Keratinocyte (primary cell): ENCODE results near the gene RAET1G. TPM values are rescaled to one million over a fixed set of nuclear protein-coding genes. Genes with fewer than 3 reads are reported as not detected.

Source experiments
- DNase-seq: peaks from one replicate; pipeline ENCODE4 v3.0.0-alpha.2; 2011; ENCODE audit warnings: low read depth, missing footprints, low spot score
- FAIRE-seq: peaks from 2 replicates; lab custom pipeline; 2011; peaks lifted over from hg19 to GRCh38; lab: Jason Lieb, UNC
- H2AFZ ChIP-seq: 2 replicates; pipeline ENCODE4 v1.6.0; 2012; ENCODE audit warnings: low read length, control low read depth, inconsistent platforms; ENCODE audit not compliant: control insufficient read depth
- H3K27ac ChIP-seq: 2 replicates; pipeline ENCODE4 v1.5.1; 2011; ENCODE audit warnings: low read length; ENCODE audit not compliant: control insufficient read depth, insufficient read depth
- H3K27me3 ChIP-seq: 3 replicates; pipeline ENCODE4 v1.6.0; 2011; ENCODE audit warnings: low read length; ENCODE audit not compliant: control insufficient read depth, insufficient read depth; ENCODE audit errors: extremely low read depth
- H3K36me3 ChIP-seq, 2 experiments: 2 replicates in 1 of 2; 3 replicates in 1 of 2; pipeline ENCODE4 v1.5.1; 2011; ENCODE audit warnings: low read length in 2 of 2, mild to moderate bottlenecking in 1 of 2; ENCODE audit not compliant: control insufficient read depth in 2 of 2, insufficient read depth in 2 of 2; ENCODE audit errors: extremely low read depth in 1 of 2
- H3K4me1 ChIP-seq: 3 replicates; pipeline ENCODE4 v1.5.1; 2011; ENCODE audit warnings: low read length; ENCODE audit not compliant: control insufficient read depth, insufficient read depth; ENCODE audit errors: extremely low read depth
- H3K4me2 ChIP-seq: 3 replicates; pipeline ENCODE4 v1.6.0; 2011; ENCODE audit warnings: low read depth, low read length; ENCODE audit not compliant: control insufficient read depth, insufficient read depth; ENCODE audit errors: extremely low read depth
- H3K4me3 ChIP-seq, 3 experiments: fragments of 200-600 bp in 1 of 3; sonication (generic) in 1 of 3; 2 replicates in 2 of 3; 3 replicates in 1 of 3; pipeline ENCODE4 v1.5.1; 2011 to 2016; ENCODE audit warnings: low read length in 3 of 3, mild to moderate bottlenecking in 3 of 3, control low read depth in 2 of 3, inconsistent platforms in 1 of 3, low read depth in 1 of 3, mixed read lengths in 1 of 3, mixed run types in 1 of 3, moderate library complexity in 1 of 3; ENCODE audit not compliant: control insufficient read depth in 2 of 3, insufficient read depth in 2 of 3; ENCODE audit errors: extremely low read depth in 1 of 3
- H3K79me2 ChIP-seq: 2 replicates; pipeline ENCODE4 v1.6.0; 2012; ENCODE audit warnings: low read length; ENCODE audit not compliant: control insufficient read depth, insufficient read depth
- H3K9ac ChIP-seq: 3 replicates; pipeline ENCODE4 v1.6.0; 2011; ENCODE audit warnings: low read length; ENCODE audit not compliant: control insufficient read depth, insufficient read depth; ENCODE audit errors: extremely low read depth
- H3K9me1 ChIP-seq: 3 replicates; pipeline ENCODE4 v1.6.0; 2011; ENCODE audit warnings: low read length; ENCODE audit not compliant: control insufficient read depth, insufficient read depth; ENCODE audit errors: extremely low read depth
- H3K9me3 ChIP-seq: 2 replicates; pipeline ENCODE4 v1.5.1; 2012; ENCODE audit warnings: low read depth, low read length; ENCODE audit not compliant: control insufficient read depth
- H4K20me1 ChIP-seq: 3 replicates; pipeline ENCODE4 v1.6.0; 2011; ENCODE audit warnings: low read length; ENCODE audit not compliant: control insufficient read depth, insufficient read depth; ENCODE audit errors: extremely low read depth
- CTCF ChIP-seq, 3 experiments: IDR thresholded peaks in 1 of 3; conservative IDR thresholded peaks in 1 of 3; optimal IDR thresholded peaks in 1 of 3; 2 replicates in 2 of 3; 3 replicates in 1 of 3; pipeline versions ENCODE3 to v1.5.1; 2011; ENCODE audit warnings: low read length in 3 of 3, mild to moderate bottlenecking in 3 of 3, moderate library complexity in 2 of 3, control low read depth in 1 of 3, inconsistent platforms in 1 of 3; ENCODE audit not compliant: insufficient read depth in 2 of 3; ENCODE audit errors: extremely low read depth in 1 of 3
- EZH2 ChIP-seq: IDR thresholded peaks from one replicate; pipeline ENCODE4 v1.6.1; 2012; ENCODE audit warnings: inconsistent platforms, mild to moderate bottlenecking, low read length, moderate library complexity
- dilution Hi-C: fragments of 300-500 bp; cut with MboI; formaldehyde crosslinking; loops from one replicate; pipeline ENCODE4 v1.7.0; 2020; ENCODE audit warnings: low sequenced_read_pairs; ENCODE audit not compliant: extremely low pct_ligation_motif_present
- polyA plus RNA-seq, 5 experiments: library from polyadenylated mRNA; depleted of rRNA in 3 of 5; stranded (reverse) in 3 of 5; stranded (forward) in 1 of 5; unstranded in 1 of 5; fragments of >200 nt; gene quantifications; 1 replicate in 1 of 5; 2 replicates in 3 of 5; 3 replicates in 1 of 5; pipeline versions ENCODE4 v1.2.1 to v1.2.3, GENCODE V29; 2011 to 2012; ENCODE audit warnings: missing spikeins in 2 of 5, low read depth in 1 of 5, low replicate concordance in 1 of 5

Gene RAET1G
- polyA plus RNA-seq, 1 donor (not counting 4 experiments of a cell fraction or from before 2014, with no cell fraction given), result 16.4 TPM

DNA sequence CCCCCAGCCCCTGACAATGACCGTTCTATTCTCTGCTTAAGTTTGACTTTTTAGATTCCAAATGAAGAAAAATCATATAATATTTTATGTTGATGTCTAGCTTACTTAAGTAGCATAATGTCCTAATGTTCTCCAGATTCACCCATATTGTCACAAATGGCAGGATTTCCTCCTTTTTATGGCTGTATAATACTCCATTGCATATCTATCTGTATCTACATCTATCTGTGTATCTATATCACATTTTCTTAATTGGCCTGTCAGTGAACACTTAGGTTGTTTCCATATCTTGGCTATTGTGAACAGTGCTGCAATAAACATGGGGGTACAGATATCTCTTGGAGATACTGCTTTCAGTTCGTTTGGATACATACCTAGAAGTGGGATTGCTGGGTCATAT, 51.7 kb downstream of the RAET1G start:
- Histone ChIP-seq H3K36me3 (no peaks in the 10 kb centered on the region), H3K4me2 (no peak overlapping the region), H3K9ac (no peak overlapping the region), H3K9me3 (no peaks in the 10 kb centered on the region), H3K79me2 (no peaks in the 10 kb centered on the region), H3K4me1 (peaks cover 4% of the 10 kb centered on the region), H3K4me3 (no peak overlapping the region), H3K27me3 (no peaks in the 10 kb centered on the region), H3K27ac (no peak overlapping the region), H3K9me1 (no peaks in the 10 kb centered on the region), H4K20me1 (no peaks in the 10 kb centered on the region), H2AFZ (no peak overlapping the region)
- TF ChIP-seq EZH2, result no peak
- TF ChIP-seq CTCF (optimal IDR thresholded peaks at IDR 0.05 in 1 of 3, IDR thresholded peaks at IDR 0.05 in 1 of 3, conservative IDR thresholded peaks at IDR 0.05 in 1 of 3; ENCODE audit: extremely low read depth in 1 of 3, insufficient read depth in 2 of 3, low read length in 3 of 3), result no peak
- DNase-seq (no peak), FAIRE-seq (no peak)
- dilution Hi-C loops, result no loop called here

DNA sequence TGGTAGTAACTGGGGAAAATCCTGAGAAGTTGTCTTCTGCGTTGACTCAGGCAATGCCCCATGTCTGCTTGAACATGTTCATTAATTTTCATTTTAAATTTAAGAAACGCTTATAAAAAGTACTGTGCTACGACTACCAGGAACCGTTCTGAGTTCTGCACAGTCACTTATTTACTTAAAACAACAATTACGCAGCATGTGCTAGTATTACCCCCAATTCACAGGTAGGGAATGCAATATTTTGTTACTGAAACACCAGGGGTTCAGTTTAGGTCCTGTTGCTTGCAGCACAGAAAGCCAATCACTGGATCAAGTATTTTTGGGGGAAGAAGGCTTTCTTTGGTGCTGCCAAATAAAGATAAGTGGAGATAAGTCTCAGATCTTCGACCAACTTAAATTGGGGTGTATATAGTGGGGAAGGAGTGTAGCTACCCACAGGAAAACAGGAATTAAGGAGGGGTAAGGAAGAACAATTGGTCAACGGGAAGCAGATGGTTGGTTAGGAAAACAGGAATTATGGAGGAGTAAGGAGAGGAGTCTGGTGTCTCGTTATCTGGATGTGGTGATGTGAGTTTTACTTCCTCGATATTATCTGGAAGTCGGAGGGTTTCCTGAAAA, 53.5 kb downstream of the RAET1G start:
- Histone ChIP-seq H3K9ac (no peak overlapping the region), H3K9me3 (no peaks in the 10 kb centered on the region), H3K4me1 (peaks cover 9% of the 10 kb centered on the region), H3K79me2 (no peaks in the 10 kb centered on the region), H2AFZ (no peak overlapping the region), H4K20me1 (no peaks in the 10 kb centered on the region), H3K36me3 (no peaks in the 10 kb centered on the region), H3K27ac (no peak overlapping the region), H3K4me3 (no peak overlapping the region), H3K9me1 (no peaks in the 10 kb centered on the region), H3K27me3 (no peaks in the 10 kb centered on the region), H3K4me2 (no peak overlapping the region)
- no peak for TF ChIP-seq CTCF (optimal IDR thresholded peaks at IDR 0.05 in 1 of 3, IDR thresholded peaks at IDR 0.05 in 1 of 3, conservative IDR thresholded peaks at IDR 0.05 in 1 of 3; ENCODE audit: extremely low read depth in 1 of 3, insufficient read depth in 2 of 3, low read length in 3 of 3)
- no peak for TF ChIP-seq EZH2
- DNase-seq, result no peak
- dilution Hi-C loops, result no loop called here
- no peak for FAIRE-seq
